ENCODE results near the gene RNASE4.

GRCh38 chr14:20657216-20658211 is 26.8 kb upstream of the RNASE4 start:
- TF ChIP-seq CTCF (conservative IDR thresholded peaks at IDR 0.05; ENCODE audit: low read depth in 2 of 2) (peak; percentile 78), ZNF462 (CRISPR knock-in tag; IDR thresholded peaks at IDR 0.05) (no peak)
